ENCODE results near the gene ACKR2. TPM values are rescaled to one million over a fixed set of nuclear protein-coding genes. Genes with fewer than 3 reads are reported as not detected.

ACKR2 gene
- total RNA-seq, 1 experiment from 2014 or later, result 0.28 TPM

DNA sequence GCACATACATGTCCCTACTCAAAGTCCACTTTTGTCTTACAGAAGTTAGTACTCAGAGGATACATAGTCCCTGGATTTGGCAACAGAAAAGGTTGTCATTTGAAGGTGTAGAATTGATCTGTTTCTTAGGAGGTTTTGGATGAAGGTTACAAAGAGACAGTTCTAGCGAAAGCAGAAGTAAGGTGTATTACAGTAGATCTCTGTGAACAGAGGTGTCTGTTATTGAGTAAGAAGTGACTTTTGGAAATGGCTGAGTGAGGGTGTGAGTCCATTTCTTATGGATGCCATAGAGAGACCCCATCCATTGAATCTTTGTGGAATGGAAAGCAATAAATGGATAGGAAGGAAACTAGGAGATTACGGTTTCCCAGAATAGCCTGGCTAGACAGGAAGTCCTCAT, 102.3 kb downstream of the ACKR2 start (continued):
- TF ChIP-seq GRHL2 (CRISPR knock-in tag; IDR thresholded peaks at IDR 0.05; ENCODE audit: insufficient replicate concordance, severe bottlenecking) (no peak), ZNF671 (CRISPR knock-in tag; IDR thresholded peaks at IDR 0.05) (no peak), KAT7 (CRISPR knock-in tag; IDR thresholded peaks at IDR 0.05; ENCODE audit: borderline replicate concordance) (no peak), SOX15 (CRISPR knock-in tag; IDR thresholded peaks at IDR 0.05) (no peak), ESRRA (CRISPR knock-in tag; IDR thresholded peaks at IDR 0.05; ENCODE audit: borderline replicate concordance) (no peak), NFATC4 (CRISPR knock-in tag; IDR thresholded peaks at IDR 0.05) (no peak), TEAD4 (CRISPR knock-in tag; IDR thresholded peaks at IDR 0.05) (no peak), NR3C1 (CRISPR knock-in tag; conservative IDR thresholded peaks at IDR 0.05; ENCODE audit: low read depth) (no peak), ZBTB21 (CRISPR knock-in tag; IDR thresholded peaks at IDR 0.05; ENCODE audit: borderline replicate concordance) (no peak), CBFB (CRISPR knock-in tag; IDR thresholded peaks at IDR 0.05; ENCODE audit: low read depth) (no peak)
- TF ChIP-seq, protein P1, sequence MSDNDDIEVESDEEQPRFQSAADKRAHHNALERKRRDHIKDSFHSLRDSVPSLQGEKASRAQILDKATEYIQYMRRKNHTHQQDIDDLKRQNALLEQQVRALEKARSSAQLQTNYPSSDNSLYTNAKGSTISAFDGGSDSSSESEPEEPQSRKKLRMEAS (CRISPR knock-in tag; IDR thresholded peaks at IDR 0.05), result no peak
- TF ChIP-seq, protein P2, sequence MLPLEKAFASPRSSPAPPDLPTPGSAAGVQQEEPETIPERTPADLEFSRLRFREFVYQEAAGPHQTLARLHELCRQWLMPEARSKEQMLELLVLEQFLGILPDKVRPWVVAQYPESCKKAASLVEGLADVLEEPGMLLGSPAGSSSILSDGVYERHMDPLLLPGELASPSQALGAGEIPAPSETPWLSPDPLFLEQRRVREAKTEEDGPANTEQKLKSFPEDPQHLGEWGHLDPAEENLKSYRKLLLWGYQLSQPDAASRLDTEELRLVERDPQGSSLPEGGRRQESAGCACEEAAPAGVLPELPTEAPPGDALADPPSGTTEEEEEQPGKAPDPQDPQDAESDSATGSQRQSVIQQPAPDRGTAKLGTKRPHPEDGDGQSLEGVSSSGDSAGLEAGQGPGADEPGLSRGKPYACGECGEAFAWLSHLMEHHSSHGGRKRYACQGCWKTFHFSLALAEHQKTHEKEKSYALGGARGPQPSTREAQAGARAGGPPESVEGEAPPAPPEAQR (CRISPR knock-in tag; IDR thresholded peaks at IDR 0.05), result no peak
- TF ChIP-seq, protein P3, sequence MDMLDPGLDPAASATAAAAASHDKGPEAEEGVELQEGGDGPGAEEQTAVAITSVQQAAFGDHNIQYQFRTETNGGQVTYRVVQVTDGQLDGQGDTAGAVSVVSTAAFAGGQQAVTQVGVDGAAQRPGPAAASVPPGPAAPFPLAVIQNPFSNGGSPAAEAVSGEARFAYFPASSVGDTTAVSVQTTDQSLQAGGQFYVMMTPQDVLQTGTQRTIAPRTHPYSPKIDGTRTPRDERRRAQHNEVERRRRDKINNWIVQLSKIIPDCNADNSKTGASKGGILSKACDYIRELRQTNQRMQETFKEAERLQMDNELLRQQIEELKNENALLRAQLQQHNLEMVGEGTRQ (CRISPR knock-in tag; IDR thresholded peaks at IDR 0.05), result no peak

DNA sequence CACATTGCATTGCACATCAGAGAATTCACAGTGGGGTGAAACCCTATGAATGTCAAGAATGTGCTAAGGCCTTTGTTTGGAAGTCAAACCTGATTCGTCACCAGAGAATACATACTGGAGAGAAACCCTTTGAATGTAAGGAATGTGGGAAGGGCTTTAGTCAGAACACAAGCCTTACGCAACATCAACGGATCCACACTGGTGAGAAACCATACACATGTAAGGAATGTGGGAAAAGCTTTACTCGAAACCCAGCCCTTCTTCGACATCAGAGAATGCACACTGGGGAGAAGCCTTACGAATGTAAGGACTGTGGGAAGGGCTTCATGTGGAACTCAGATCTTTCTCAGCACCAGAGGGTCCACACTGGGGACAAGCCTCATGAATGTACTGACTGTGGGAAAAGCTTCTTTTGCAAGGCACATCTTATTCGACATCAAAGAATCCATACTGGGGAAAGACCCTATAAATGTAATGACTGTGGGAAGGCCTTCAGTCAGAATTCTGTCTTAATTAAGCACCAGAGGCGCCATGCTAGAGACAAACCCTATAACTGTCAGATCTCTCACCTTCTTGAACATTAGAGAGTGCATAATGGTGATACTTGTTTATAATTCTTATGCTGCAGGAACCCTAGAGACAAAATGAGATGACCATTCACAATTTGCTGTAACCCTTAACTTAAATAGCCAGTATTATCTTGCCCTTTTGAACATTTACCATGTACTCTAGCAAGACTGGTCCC, 105.7 kb downstream of the ACKR2 start:
- POLR2A ChIA-PET, result no interaction called here
- no peak for DNase-seq (ENCODE audit: low spot score)
- peaks cover 81% of the 10 kb centered on the region for H3K9me3 Mint-ChIP-seq

More for the DNA sequence above, 105.7 kb downstream of the ACKR2 start:
- no peak overlapping the region for H3K4me3 Mint-ChIP-seq
- peaks cover 11% of the 10 kb centered on the region for H3K27me3 Mint-ChIP-seq (ENCODE audit: low read depth)
- TF ChIP-seq, protein P4, sequence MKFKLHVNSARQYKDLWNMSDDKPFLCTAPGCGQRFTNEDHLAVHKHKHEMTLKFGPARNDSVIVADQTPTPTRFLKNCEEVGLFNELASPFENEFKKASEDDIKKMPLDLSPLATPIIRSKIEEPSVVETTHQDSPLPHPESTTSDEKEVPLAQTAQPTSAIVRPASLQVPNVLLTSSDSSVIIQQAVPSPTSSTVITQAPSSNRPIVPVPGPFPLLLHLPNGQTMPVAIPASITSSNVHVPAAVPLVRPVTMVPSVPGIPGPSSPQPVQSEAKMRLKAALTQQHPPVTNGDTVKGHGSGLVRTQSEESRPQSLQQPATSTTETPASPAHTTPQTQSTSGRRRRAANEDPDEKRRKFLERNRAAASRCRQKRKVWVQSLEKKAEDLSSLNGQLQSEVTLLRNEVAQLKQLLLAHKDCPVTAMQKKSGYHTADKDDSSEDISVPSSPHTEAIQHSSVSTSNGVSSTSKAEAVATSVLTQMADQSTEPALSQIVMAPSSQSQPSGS (CRISPR knock-in tag; IDR thresholded peaks at IDR 0.05; ENCODE audit: borderline replicate concordance, low read depth), result no peak
- TF ChIP-seq, protein P5, sequence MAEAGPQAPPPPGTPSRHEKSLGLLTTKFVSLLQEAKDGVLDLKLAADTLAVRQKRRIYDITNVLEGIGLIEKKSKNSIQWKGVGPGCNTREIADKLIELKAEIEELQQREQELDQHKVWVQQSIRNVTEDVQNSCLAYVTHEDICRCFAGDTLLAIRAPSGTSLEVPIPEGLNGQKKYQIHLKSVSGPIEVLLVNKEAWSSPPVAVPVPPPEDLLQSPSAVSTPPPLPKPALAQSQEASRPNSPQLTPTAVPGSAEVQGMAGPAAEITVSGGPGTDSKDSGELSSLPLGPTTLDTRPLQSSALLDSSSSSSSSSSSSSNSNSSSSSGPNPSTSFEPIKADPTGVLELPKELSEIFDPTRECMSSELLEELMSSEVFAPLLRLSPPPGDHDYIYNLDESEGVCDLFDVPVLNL (CRISPR knock-in tag; IDR thresholded peaks at IDR 0.05; ENCODE audit: borderline replicate concordance, low read depth), result no peak
- TF ChIP-seq, protein P6, sequence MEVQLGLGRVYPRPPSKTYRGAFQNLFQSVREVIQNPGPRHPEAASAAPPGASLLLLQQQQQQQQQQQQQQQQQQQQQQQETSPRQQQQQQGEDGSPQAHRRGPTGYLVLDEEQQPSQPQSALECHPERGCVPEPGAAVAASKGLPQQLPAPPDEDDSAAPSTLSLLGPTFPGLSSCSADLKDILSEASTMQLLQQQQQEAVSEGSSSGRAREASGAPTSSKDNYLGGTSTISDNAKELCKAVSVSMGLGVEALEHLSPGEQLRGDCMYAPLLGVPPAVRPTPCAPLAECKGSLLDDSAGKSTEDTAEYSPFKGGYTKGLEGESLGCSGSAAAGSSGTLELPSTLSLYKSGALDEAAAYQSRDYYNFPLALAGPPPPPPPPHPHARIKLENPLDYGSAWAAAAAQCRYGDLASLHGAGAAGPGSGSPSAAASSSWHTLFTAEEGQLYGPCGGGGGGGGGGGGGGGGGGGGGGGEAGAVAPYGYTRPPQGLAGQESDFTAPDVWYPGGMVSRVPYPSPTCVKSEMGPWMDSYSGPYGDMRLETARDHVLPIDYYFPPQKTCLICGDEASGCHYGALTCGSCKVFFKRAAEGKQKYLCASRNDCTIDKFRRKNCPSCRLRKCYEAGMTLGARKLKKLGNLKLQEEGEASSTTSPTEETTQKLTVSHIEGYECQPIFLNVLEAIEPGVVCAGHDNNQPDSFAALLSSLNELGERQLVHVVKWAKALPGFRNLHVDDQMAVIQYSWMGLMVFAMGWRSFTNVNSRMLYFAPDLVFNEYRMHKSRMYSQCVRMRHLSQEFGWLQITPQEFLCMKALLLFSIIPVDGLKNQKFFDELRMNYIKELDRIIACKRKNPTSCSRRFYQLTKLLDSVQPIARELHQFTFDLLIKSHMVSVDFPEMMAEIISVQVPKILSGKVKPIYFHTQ (CRISPR knock-in tag; IDR thresholded peaks at IDR 0.05), result no peak
- TF ChIP-seq, protein P7, sequence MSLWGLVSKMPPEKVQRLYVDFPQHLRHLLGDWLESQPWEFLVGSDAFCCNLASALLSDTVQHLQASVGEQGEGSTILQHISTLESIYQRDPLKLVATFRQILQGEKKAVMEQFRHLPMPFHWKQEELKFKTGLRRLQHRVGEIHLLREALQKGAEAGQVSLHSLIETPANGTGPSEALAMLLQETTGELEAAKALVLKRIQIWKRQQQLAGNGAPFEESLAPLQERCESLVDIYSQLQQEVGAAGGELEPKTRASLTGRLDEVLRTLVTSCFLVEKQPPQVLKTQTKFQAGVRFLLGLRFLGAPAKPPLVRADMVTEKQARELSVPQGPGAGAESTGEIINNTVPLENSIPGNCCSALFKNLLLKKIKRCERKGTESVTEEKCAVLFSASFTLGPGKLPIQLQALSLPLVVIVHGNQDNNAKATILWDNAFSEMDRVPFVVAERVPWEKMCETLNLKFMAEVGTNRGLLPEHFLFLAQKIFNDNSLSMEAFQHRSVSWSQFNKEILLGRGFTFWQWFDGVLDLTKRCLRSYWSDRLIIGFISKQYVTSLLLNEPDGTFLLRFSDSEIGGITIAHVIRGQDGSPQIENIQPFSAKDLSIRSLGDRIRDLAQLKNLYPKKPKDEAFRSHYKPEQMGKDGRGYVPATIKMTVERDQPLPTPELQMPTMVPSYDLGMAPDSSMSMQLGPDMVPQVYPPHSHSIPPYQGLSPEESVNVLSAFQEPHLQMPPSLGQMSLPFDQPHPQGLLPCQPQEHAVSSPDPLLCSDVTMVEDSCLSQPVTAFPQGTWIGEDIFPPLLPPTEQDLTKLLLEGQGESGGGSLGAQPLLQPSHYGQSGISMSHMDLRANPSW (CRISPR knock-in tag; conservative IDR thresholded peaks at IDR 0.05; ENCODE audit: low read depth), result no peak
- CTCF ChIA-PET, result no interaction called here
- H3K4me1 Mint-ChIP-seq, result no peaks in the 10 kb centered on the region
- peaks cover 74% of the 10 kb centered on the region for H3K36me3 Mint-ChIP-seq
- no peak for ATAC-seq
- no peak overlapping the region for H3K27ac Mint-ChIP-seq
